Measurements from ENCODE around the gene ACTRT2. TPM values are rescaled to one million over a fixed set of nuclear protein-coding genes. Genes with fewer than 3 reads are reported as not detected.

Gene ACTRT2
- total and polyA plus RNA-seq, 10 of the 15 experiments (the other 5 are each of a cell fraction or from before 2014, with no cell fraction given): not detected

GRCh38 chr1:2977886-2978611 is 43.2 kb upstream of the ACTRT2 start (continued):
- TF ChIP-seq IRF3 (IDR thresholded peaks at IDR 0.05): no peak

GRCh38 chr1:2978691-2979190 is 42.5 kb upstream of the ACTRT2 start:
- ATAC-seq (no peak), FAIRE-seq (no peak), DNase-seq (ENCODE audit: low read depth, low spot score) (no peak)
- TF ChIP-seq STAT1 (conservative IDR thresholded peaks at IDR 0.05) (no peak), ZSCAN29 (IDR thresholded peaks at IDR 0.05) (no peak), CHD1 (IDR thresholded peaks at IDR 0.05; ENCODE audit: low read depth, low read length) (no peak), YBX1 (IDR thresholded peaks at IDR 0.05) (no peak), NBN (IDR thresholded peaks at IDR 0.05) (no peak), BHLHE40 (IDR thresholded peaks at IDR 0.05; ENCODE audit: borderline replicate concordance in 1 of 2, low read depth in 2 of 2, low read length in 1 of 2) (no peak), PML (IDR thresholded peaks at IDR 0.05; ENCODE audit: low read length) (no peak), STAT3 (IDR thresholded peaks at IDR 0.05; ENCODE audit: low read depth, low read length) (no peak), CEBPB (IDR thresholded peaks at IDR 0.05; ENCODE audit: borderline replicate concordance in 1 of 2, low read depth in 2 of 2, low read length in 2 of 2) (no peak)
- ChIA-PET RAD21 (ENCODE audit: unreplicated experiment) (no interaction called here), CTCF (no interaction called here), POLR2A (no interaction called here), SMC1A (ENCODE audit: uncharacterized antibody, unreplicated experiment) (no interaction called here)
- Histone ChIP-seq H3K9ac (ENCODE audit: control insufficient read depth, insufficient read depth, low read length) (no peak overlapping the region), H4K20me1 (ENCODE audit: control insufficient read depth, insufficient read depth) (no peaks in the 10 kb centered on the region), H3K4me2 (ENCODE audit: control insufficient read depth, insufficient read depth) (no peak overlapping the region), H3K9me3 (replicated peaks; ENCODE audit: control insufficient read depth, insufficient read depth, low read length) (no peaks in the 10 kb centered on the region), H3K27me3 (replicated peaks in 1 of 2; ENCODE audit: control insufficient read depth in 2 of 2, insufficient read depth in 2 of 2, low read length in 1 of 2) (no peaks in the 10 kb centered on the region), H2AFZ (ENCODE audit: control insufficient read depth, low read depth, low read length) (no peak overlapping the region), H3K4me1 (ENCODE audit: control insufficient read depth, insufficient read depth, low read length) (no peaks in the 10 kb centered on the region), H3K36me3 (ENCODE audit: control insufficient read depth in 2 of 2, insufficient read depth in 2 of 2, low read length in 1 of 2) (no peaks in the 10 kb centered on the region), H3K27ac (ENCODE audit: control insufficient read depth, insufficient read depth) (no peak overlapping the region), H3K4me3 (no peak overlapping the region), H3K79me2 (ENCODE audit: control insufficient read depth, insufficient read depth, low read length) (no peaks in the 10 kb centered on the region)
- intact Hi-C loops (cut with micrococcal nuclease; ENCODE audit: unreplicated experiment) (no loop called here), in situ Hi-C loops (cut with MboI) (no loop called here)
- no TSS peak for BruUV-seq (replicated peaks)
- 37% methylated on average over 11 of the region's 11 CpGs for WGBS (ENCODE audit: insufficient coverage, insufficient replicate concordance, low lambda C conversion rate, missing lambda C conversion rate)

Data from GM12878 (cell line).